SK-N-SH treated with all-trans-retinoic acid at 6 μM for 48 hours (cell line): Measurements from ENCODE around the gene NID1.

Source experiments
- ATAC-seq: fragments of 200-7000 bp; cut with Tn5 transposase; 3 replicates; pipeline ENCODE4 v1.9.1; 2020; ENCODE audit warnings: mild to moderate bottlenecking, moderate library complexity
- ARNTL ChIP-seq: fragments of 450-650 bp; formaldehyde crosslinking; IDR thresholded peaks from 2 replicates; pipeline ENCODE4 v1.5.0; 2020; ENCODE audit warnings: low read depth, mild to moderate bottlenecking, moderate library complexity, borderline replicate concordance
- ESRRG ChIP-seq: fragments of 250-450 bp; sonication (Bioruptor Pico); IDR thresholded peaks from 2 replicates; pipeline ENCODE4 v1.6.1; 2021; ENCODE audit warnings: mild to moderate bottlenecking
- GLIS3 ChIP-seq: fragments of 250-450 bp; sonication (Bioruptor Pico); IDR thresholded peaks from 2 replicates; pipeline ENCODE4 v1.5.0; 2020; ENCODE audit warnings: mild to moderate bottlenecking, moderate library complexity
- OSR1 ChIP-seq: fragments of 250-450 bp; sonication (Bioruptor Pico); IDR thresholded peaks from 2 replicates; pipeline ENCODE4 v1.8.0; 2022; ENCODE audit warnings: moderate library complexity, mild to moderate bottlenecking, inconsistent platforms
- PPARA ChIP-seq: fragments of 250-450 bp; sonication (Bioruptor Pico); IDR thresholded peaks from 2 replicates; pipeline ENCODE4 v1.5.0; 2020; ENCODE audit warnings: mild to moderate bottlenecking, borderline replicate concordance
- RARB ChIP-seq: fragments of 250-450 bp; sonication (Bioruptor Pico); IDR thresholded peaks from 2 replicates; pipeline ENCODE4 v1.8.0; 2021; ENCODE audit warnings: mild to moderate bottlenecking, moderate library complexity
- SNAI2 ChIP-seq: fragments of 250-450 bp; sonication (Bioruptor Pico); IDR thresholded peaks from 2 replicates; pipeline ENCODE4 v1.5.0; 2020; ENCODE audit warnings: mild to moderate bottlenecking, moderate library complexity
- TCF4 ChIP-seq: fragments of 250-450 bp; sonication (Bioruptor Pico); IDR thresholded peaks from 2 replicates; pipeline ENCODE4 v1.8.0; 2021; ENCODE audit warnings: mild to moderate bottlenecking, moderate library complexity, borderline replicate concordance
- TOX ChIP-seq: fragments of 250-450 bp; sonication (Bioruptor Pico); IDR thresholded peaks from 2 replicates; pipeline ENCODE4 v1.8.0; 2021; ENCODE audit warnings: mild to moderate bottlenecking, moderate library complexity, borderline replicate concordance
- ZC3H10 ChIP-seq: fragments of 250-450 bp; sonication (Bioruptor Pico); IDR thresholded peaks from 2 replicates; pipeline ENCODE4 v1.5.1; 2021; ENCODE audit warnings: mild to moderate bottlenecking, moderate library complexity
- ZFP3 ChIP-seq: fragments of 250-450 bp; sonication (Bioruptor Pico); IDR thresholded peaks from 2 replicates; pipeline ENCODE4 v1.5.0; 2020; ENCODE audit warnings: mild to moderate bottlenecking, moderate library complexity
- ZFP30 ChIP-seq: fragments of 450-650 bp; formaldehyde crosslinking; IDR thresholded peaks from 2 replicates; pipeline ENCODE4 v1.5.0; 2022; ENCODE audit warnings: mild to moderate bottlenecking, moderate library complexity
- ZNF565 ChIP-seq: fragments of 450-650 bp; formaldehyde crosslinking; conservative IDR thresholded peaks from 2 replicates; pipeline ENCODE4 v1.5.0; 2020; ENCODE audit warnings: low read depth, mild to moderate bottlenecking, moderate library complexity
- ZNF70 ChIP-seq: fragments of 450-650 bp; formaldehyde crosslinking; IDR thresholded peaks from 2 replicates; pipeline ENCODE4 v1.5.0; 2020; ENCODE audit warnings: mild to moderate bottlenecking, moderate library complexity
- ZNF8 ChIP-seq: fragments of 450-650 bp; formaldehyde crosslinking; IDR thresholded peaks from 2 replicates; pipeline ENCODE4 v1.5.0; 2020; ENCODE audit warnings: mild to moderate bottlenecking, moderate library complexity
- TF ChIP-seq, protein P1 (sequence below): fragments of 250-450 bp; sonication (Bioruptor Pico); IDR thresholded peaks from 2 replicates; pipeline ENCODE4 v1.8.0; 2021; ENCODE audit warnings: low read depth, mild to moderate bottlenecking, moderate library complexity, borderline replicate concordance
- TF ChIP-seq, protein P2 (sequence below): fragments of 250-450 bp; sonication (Bioruptor Pico); IDR thresholded peaks from 2 replicates; pipeline ENCODE4 v1.5.0; 2020; ENCODE audit warnings: mild to moderate bottlenecking, moderate library complexity
- TF ChIP-seq, protein P3 (sequence below): fragments of 250-450 bp; sonication (Bioruptor Pico); IDR thresholded peaks from 2 replicates; pipeline ENCODE4 v1.5.1; 2021; ENCODE audit warnings: mild to moderate bottlenecking, moderate library complexity
- TF ChIP-seq, protein P4 (sequence below): fragments of 250-450 bp; sonication (Bioruptor Pico); IDR thresholded peaks from 2 replicates; pipeline ENCODE4 v1.5.1; 2020; ENCODE audit warnings: low read depth, mild to moderate bottlenecking, moderate library complexity

Gene NID1

DNA sequence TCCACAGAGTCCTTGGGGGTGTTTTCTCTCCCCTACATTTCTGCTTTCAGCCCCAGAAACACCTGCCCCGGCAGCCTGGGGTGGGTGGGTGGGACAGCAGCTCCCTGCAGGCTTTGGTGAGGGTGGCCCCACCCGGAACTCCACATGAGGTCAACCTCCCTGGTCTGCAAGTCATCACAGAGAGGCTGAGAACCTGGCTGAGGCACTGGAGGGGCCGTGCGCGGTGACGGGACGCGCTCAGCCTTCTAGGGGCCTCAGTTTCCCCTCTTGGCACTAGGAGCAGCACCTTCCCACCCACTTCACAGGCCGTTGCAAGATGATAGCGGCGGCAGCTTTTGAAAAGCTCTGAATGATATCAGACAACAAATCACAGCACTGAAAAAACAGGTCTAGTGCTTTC is 37.7 kb upstream of the NID1 start:
- TF ChIP-seq ZFP3 (CRISPR knock-in tag): no peak
- no peak for TF ChIP-seq ZNF70
- TF ChIP-seq OSR1 (CRISPR knock-in tag): no peak
- ATAC-seq: no peak

DNA sequence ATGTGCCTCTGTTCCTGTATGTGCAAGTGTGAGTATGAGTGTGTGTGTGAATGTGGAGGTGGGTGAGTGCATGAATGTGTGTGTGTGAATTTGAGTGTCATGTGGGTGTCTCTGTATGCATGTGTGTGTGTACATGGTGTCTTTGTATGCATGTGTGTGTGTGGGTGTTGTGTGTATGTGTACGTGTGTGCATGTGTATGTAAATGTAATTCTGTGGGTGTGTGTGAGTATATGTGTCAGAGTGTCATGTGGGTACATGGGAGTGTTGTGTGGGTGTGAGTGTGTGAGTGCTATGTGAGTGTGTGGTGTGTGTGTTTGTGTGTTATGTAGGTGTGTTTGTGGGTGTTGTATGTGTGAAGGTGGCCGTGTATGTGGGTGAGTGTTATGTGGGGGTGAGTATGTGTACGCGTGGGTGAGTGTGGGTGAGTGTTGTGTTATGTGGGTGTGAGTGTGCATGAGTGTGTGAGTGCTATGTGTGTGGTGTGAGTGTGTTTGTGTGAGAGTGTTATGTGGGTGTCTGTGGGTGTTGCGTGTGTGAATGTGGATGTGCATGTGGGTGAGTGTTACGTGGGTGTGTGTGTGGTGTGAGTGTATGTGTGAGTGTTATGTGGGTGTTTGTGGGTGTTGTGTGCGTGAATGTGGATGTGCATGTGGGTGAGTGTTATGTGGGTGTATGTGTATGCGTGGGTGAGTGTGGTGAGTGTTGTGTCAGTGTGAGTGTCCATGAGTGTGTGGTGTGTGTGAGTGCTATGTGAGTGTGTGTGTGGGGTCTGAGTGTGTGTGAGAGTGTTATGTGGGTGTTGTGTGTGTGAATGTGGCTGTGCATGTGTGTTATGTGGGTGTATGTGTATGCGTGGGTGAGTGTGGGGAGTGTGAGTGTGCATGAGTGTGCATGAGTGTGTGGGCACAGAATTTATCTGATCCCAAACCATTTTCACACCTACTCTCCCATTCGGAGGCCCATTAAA is 36.6 kb upstream of the NID1 start:
- TF ChIP-seq ZNF565 (CRISPR knock-in tag) (no peak), ZNF8 (CRISPR knock-in tag) (no peak), ARNTL (CRISPR knock-in tag) (no peak), ZFP30 (CRISPR knock-in tag) (no peak), OSR1 (CRISPR knock-in tag) (no peak), GLIS3 (CRISPR knock-in tag) (no peak), RARB (CRISPR knock-in tag) (no peak), SNAI2 (no peak), TCF4 (CRISPR knock-in tag) (no peak), ZNF70 (no peak), ESRRG (CRISPR knock-in tag) (no peak)
- TF ChIP-seq, protein P1, sequence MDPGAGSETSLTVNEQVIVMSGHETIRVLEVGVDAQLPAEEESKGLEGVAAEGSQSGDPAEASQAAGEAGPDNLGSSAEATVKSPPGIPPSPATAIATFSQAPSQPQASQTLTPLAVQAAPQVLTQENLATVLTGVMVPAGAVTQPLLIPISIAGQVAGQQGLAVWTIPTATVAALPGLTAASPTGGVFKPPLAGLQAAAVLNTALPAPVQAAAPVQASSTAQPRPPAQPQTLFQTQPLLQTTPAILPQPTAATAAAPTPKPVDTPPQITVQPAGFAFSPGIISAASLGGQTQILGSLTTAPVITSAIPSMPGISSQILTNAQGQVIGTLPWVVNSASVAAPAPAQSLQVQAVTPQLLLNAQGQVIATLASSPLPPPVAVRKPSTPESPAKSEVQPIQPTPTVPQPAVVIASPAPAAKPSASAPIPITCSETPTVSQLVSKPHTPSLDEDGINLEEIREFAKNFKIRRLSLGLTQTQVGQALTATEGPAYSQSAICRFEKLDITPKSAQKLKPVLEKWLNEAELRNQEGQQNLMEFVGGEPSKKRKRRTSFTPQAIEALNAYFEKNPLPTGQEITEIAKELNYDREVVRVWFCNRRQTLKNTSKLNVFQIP (CRISPR knock-in tag): no peak
- TF ChIP-seq, protein P2, sequence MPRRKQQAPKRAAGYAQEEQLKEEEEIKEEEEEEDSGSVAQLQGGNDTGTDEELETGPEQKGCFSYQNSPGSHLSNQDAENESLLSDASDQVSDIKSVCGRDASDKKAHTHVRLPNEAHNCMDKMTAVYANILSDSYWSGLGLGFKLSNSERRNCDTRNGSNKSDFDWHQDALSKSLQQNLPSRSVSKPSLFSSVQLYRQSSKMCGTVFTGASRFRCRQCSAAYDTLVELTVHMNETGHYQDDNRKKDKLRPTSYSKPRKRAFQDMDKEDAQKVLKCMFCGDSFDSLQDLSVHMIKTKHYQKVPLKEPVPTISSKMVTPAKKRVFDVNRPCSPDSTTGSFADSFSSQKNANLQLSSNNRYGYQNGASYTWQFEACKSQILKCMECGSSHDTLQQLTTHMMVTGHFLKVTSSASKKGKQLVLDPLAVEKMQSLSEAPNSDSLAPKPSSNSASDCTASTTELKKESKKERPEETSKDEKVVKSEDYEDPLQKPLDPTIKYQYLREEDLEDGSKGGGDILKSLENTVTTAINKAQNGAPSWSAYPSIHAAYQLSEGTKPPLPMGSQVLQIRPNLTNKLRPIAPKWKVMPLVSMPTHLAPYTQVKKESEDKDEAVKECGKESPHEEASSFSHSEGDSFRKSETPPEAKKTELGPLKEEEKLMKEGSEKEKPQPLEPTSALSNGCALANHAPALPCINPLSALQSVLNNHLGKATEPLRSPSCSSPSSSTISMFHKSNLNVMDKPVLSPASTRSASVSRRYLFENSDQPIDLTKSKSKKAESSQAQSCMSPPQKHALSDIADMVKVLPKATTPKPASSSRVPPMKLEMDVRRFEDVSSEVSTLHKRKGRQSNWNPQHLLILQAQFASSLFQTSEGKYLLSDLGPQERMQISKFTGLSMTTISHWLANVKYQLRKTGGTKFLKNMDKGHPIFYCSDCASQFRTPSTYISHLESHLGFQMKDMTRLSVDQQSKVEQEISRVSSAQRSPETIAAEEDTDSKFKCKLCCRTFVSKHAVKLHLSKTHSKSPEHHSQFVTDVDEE (CRISPR knock-in tag): no peak
- TF ChIP-seq, protein P3, sequence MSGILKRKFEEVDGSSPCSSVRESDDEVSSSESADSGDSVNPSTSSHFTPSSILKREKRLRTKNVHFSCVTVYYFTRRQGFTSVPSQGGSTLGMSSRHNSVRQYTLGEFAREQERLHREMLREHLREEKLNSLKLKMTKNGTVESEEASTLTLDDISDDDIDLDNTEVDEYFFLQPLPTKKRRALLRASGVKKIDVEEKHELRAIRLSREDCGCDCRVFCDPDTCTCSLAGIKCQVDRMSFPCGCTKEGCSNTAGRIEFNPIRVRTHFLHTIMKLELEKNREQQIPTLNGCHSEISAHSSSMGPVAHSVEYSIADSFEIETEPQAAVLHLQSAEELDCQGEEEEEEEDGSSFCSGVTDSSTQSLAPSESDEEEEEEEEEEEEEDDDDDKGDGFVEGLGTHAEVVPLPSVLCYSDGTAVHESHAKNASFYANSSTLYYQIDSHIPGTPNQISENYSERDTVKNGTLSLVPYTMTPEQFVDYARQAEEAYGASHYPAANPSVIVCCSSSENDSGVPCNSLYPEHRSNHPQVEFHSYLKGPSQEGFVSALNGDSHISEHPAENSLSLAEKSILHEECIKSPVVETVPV: no peak

DNA sequence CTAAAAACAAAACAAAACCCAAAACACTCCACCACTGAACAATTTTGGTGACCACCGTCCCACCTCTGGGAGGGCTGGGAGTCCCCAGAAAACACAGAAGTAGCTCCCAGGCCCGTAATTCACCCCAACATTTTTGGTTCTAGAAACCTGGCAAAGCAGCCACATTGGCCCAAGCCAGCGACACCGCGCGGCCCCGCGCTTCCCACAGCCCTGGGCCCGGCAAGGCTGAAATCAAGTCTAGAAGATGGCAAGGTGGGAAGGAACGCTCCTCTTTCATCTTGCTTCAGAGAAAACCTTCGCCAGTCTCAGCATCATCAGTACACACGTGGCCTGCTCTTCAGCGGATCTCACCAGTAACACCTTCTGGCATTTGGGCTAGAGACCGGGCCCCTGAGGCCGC is 35.9 kb upstream of the NID1 start:
- no peak for ATAC-seq
- TF ChIP-seq, protein P2 (CRISPR knock-in tag): no peak
- TF ChIP-seq ZC3H10 (no peak), TOX (CRISPR knock-in tag) (no peak), PPARA (CRISPR knock-in tag) (no peak), SNAI2 (no peak)
- TF ChIP-seq, protein P4, sequence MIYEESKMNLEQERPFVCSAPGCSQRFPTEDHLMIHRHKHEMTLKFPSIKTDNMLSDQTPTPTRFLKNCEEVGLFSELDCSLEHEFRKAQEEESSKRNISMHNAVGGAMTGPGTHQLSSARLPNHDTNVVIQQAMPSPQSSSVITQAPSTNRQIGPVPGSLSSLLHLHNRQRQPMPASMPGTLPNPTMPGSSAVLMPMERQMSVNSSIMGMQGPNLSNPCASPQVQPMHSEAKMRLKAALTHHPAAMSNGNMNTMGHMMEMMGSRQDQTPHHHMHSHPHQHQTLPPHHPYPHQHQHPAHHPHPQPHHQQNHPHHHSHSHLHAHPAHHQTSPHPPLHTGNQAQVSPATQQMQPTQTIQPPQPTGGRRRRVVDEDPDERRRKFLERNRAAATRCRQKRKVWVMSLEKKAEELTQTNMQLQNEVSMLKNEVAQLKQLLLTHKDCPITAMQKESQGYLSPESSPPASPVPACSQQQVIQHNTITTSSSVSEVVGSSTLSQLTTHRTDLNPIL (CRISPR knock-in tag): no peak
- TF ChIP-seq, protein P3: no peak

More for the DNA sequence above, 36.6 kb upstream of the NID1 start:
- no peak for ATAC-seq
